ENCODE results near the gene STPG3.
A peak's percentile ranks its signal among the peaks of the same experiment; 100 is the strongest.
"Not testable (repeated sequence)": the region's sequence is repeated elsewhere in the genome, so short reads cannot be mapped to it uniquely, and the experiment has no call there.

Gene STPG3

DNA sequence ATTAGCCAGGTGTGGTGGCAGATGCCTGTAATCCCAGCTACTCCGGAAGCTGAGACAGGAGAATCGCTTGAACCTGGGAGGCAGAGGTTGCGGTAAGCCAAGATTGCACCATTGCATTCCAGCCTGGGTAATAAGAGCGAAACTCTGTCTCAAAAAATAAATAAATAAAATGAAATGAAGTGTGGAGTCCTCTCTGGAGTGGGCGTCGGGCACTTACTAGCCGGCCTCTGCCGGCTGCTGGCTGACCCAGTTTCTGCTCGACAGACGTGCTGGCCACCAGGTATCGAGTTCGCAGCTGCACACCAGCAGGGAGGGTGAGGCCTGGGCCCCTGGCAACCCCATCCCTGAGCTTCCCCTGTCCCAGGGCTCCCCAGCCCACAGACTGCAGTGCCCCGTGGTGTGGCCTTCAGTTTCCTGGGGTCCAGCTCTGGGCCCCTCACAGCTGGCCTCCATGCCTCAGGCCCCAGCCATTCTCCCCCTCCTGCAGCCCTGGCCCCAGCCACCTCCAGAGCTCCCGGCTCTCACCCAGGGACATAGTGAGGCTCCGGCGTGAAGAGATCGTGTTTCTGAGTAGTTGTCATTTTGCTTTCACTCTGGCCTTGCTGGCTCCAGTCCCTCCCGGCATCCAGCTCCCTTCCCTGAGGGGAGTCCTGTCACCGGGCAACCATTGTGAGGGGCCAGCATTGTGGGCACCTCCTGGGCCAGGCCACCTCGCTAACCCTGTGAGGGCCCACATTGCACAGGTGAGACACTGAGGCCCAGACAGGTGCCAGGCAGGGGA, 3.8 kb upstream of the STPG3 start:
- DNase-seq = no peak

DNA sequence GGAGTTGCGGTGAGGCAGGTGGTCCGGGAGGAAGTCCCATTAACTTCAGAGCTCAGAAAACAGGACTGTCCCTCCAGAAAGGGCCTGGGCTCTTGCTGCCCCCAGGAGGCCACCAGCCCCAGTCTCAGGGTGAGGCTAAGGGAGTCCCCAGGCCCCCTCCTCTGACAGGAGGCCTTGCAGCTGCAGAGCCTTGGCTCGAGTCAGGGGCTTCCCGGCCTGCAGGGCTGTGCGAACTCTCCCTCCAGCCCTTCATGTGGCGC, 3.2 kb upstream of the STPG3 start:
- DNase-seq = no peak

DNA sequence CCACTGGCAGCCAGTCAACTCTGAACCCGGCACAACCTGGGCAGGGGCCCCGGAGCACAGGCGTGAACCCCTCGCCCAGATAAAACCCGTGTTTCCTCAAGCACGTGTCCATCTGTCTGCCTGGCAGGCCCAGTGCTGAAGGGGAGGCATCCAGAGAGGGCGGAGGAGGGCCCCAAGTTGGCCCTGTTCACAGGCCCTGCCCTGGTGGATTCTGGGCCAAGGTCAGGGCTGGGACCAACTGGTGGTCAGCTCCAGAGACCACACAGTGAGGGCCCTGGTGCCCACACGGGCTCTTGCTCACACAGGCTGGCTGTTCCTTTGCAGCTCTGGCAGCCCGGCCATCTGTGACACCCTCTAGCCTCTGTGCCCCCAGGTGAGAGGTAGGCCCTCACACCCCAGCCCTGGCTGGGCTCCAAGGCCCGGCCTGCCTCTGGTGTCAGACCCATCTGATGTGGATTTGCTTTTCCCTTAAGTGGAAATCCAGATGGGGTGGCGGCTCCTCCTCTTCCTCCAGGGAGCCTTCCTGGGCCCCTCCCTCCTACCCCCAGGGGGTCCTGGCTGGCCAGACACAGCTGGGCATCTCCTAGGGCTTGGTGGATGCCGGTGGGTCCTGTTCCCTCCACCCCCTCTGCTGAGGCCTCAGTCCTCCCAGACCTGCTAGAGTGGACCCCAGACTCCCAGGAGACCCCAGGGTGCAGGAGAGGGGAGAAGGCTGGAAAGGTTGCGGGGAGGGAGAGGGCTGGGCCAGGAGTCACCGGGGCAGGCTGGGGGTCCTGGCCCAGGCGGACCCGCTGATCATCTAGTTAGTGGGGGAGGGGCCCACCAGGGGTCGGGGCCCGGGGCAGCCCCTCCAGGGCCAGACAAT, 525 bp upstream of the STPG3 start:
- no peak for DNase-seq

DNA sequence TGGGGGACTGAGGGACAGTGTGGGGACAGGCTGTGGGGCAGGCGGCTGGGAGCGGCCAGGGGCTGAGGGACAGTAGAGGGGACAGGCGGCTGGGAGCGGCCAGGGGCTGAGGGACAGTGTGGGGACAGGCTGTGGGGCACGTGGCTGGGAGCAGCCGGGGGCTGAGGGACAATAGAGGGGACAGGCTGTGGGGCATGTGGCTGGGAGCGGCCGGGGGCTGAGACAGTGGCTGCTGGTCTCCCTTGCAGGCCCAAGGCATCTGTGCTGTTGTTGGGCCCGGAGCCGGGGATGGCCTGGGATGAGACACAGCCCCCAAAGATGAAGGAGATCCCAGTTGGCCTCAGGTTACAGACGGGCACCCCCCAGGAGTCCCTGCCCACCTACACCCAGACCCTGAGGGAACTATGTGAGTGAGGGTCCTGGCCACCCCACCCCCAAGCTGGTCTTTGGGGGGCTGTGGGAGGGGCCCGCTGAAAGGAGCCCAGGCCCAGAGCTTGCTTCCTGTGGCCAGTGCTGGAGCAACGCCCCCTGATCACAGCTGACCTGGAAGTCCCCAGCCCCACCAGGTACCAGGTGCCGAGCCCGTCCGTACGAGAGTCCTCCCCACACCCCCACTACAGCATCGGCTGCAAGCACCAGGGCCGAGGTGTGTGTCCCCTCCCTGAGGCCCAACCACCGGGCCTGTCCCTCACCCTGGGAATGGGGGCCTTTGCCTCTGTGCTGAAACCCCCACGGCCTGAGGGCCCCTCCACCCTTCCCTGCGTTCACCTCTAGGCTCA, 593 bp downstream of the STPG3 start:
- no peak for DNase-seq

DNA sequence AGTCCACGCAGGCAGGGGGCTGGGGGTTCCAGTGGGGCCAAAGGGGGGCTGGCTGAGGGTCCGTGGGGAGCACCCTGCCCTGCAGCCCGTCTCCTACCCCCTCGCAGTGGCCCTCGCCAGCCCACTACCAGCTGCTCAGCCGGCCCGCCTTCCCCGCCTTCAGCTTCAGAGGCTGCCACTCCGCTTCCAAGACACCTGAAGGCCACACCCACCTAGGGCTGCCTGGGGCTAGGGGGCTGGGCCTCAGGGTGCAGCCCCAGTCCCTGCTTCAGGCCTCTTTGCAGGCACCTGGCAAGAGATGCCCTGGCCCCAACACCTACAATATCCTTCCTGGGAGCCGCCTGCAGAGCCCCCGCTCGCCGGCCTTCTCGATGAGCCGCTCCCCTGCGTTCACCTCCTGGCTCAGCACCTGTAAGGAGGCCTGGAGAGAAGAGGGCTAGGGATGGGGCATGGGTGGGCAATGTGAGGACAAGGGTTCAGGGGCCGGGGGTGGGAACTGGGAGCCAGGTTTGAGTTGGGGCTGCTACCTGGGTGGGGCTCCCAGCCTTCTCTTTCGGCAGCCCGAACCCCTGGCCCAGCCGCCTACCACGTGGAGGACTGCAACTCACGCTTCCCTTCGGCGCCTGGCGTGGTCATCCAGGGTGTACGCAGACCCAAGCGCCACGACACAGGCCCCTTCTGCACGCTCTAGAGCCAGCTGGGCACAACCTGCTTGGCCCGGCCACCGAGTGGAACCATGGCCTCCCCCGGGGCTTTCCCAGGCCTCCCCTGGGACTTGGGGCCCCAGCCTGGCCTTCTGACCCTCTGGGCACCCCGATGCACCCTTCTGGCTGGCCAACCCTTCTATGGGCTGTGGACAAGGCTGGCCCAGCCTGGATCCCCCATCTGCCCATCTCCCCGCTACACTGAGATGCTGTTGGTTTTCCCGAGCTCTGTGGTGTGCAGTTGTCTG, 1.7 kb downstream of the STPG3 start:
- no peak for DNase-seq

DNA sequence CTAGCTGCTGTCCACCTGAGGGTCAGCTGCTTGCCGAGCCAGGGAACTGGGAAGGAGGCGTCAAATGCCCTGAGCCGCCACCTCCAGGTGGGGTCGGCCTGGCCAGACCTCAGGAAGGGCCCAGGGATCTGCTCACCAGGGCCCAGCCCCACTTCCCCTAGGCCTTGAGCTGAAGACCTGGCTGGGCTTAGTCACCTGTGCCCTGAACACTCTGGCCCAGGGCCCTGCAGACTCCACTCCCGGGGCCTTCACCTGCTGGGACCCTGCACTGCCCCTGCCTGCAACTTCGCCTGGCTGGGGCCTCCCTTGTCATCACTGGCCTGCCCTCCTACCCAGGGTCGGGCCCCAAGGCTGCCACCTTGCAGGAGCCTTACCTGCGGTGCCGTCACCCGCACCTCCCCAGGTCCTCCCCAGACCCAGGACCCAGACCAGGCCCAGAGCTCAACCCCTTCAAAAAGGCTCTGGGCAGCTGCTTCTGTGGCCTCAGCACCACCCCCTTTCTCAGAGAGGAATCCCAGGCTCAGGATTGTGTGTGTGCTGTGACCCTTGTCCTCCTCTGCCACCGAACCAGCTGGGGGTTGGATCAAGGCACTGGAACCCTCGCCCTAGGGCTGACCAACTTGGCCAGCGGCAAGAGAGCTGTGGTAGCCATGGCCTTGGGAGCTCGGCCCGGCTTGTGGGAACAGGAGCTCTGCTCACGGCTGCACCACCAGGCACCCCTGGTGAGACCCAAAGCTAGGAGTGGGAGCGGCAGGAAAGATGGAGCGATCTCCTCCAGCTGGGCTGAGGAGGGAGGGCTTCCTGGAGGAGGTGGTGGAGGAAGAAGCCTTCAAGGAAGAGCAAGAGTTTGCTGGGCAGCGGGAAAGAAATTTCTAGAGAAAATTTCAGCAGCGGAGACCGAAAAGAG, 2.9 kb downstream of the STPG3 start:
- DNase-seq = no peak

DNA sequence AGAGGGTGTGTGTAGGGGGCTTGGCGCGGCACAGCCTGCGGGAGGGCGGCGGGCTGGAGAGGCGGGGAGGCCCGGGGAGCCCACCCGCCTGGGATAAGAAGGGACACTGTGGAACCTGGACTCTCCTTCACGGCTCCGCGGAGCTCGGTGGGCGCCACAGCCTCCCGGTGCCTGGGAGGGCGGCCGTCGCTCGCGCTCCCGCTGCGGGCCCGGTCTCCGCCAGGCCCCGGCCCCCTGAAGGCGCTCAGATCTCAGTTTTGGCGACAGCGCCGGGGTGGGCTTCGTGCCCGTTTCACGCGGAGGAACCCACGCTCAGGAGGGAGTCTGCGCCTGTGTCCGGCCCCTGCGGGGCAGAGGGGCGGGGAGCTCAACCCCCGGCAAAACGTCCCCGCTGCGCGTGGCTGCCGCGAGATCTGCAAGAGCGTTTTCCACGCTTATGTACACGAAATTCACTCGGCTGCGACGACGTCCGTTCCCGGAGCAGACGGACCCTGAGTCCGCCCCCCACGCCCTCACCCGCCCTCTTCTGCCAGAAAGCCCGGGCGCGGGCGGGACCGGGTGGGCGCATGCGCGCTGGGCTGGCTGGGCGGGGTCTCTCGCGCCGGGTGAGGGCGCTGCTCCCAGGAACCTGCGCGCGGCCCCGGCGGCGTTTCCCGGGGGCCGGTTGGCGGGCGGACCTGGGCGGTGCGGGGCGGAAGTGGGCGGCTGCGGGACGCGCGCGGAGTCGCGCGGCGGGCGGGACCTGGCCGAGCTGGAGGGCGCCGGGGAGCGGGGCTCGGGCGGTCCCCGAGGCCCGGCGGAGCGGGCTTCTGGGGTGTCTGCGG, 3.8 kb downstream of the STPG3 start, which contains the start of gene NELFB:
NELFB (plus strand) TSS at position 704 of the 824 bp plus-strand sequence.
- DNase-seq = peak; percentile 98

DNA sequence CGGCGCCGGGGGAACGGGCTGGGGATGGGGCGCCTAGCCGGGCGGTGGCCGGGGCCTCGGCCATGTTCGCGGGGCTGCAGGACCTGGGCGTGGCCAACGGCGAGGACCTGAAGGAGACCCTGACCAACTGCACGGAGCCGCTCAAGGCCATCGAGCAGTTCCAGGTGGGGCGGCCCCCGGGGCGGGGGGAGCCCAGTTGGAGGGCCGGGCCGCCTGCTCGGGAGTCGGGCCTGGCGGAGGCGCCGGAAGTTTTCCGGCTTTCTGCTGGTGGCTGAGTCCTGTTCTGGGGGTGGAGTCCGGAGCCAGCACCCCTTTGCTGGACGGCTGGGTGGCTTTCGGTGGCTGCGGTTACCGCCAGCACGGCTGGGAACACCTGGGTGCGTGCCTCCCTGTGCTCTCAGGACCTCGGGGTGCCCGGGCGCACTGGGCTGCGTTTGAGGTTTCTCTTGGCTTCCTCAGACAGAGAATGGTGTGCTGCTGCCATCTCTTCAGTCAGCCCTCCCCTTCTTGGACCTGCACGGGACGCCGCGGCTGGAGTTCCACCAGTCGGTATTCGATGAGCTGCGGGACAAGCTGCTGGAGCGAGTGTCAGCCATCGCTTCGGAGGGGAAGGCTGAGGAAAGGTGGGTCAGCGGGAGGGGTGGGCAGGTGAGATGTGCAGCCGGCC, 4.5 kb downstream of the STPG3 start:
- no peak for DNase-seq

DNA sequence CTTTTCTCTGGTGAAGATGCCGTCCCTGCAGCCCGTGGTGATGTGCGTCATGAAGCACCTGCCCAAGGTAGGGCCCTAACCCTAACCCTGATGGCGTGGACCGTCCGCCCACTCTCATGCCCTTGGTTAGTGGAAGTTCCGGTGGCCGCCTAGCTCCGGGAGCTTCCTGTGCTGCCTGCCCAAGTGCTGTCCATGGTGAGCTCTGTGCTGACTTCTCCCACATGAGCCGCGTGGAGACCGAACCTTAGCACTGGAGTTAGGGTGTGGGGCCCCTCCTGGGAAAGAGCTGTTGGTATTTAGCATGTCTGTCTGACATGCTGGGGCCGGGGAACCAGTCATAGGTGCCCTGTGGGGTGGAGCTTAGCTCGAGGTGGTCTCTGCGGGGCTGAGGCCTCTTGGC, 5.3 kb downstream of the STPG3 start:
- no peak for DNase-seq

DNA sequence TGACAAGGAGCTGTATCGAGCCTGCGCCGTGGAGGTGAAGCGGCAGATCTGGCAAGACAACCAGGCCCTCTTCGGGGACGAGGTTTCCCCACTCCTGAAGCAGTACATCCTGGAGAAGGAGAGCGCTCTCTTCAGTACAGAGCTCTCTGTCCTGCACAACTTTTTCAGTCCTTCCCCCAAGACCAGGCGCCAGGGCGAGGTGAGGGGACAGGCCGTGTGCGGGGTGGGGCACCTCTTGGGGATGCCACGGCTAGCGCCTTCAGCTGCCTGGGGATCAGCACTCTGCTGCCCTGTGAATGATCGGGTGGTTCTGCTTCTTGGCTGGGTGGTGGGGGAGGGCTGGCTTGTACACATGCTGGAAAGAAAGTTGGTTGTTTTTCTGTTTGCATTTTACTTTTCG, 5.8 kb downstream of the STPG3 start:
- no peak for DNase-seq

DNA sequence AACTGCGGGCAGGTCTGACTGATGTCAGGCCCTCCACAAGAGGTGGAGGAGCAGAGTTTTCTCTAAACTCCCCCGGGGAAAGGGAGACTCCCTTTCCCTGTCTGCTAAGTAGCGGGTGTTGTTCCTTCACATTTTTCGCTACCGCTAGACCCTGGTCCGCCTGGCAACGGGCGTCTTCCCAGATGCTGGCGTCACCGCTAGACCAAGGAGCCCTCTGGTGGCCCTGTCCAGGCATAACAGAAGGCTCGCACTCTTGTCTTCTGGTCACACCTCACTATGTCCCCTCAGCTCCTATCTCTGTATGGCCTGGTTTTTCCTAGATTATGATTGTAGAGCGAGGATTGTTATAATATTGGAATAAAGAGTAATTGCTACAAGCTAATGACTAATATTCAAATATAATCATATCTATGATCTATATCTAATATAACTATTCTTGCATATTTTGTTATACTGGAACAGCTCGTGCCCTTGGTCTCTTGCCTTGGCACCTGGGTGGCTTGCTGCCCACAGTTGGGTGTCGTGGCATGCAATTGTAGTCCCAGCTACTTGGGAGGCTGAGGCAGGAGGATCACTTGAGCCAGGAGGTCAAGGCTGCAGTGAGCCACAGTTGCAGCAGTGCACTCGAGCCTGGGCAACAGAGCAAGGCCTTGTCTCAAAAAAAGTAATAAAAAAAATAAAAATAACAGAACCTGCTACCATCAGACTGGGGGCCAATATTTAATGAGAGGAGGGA, 11.3 kb downstream of the STPG3 start:
- DNase-seq = not testable (repeated sequence)

DNA sequence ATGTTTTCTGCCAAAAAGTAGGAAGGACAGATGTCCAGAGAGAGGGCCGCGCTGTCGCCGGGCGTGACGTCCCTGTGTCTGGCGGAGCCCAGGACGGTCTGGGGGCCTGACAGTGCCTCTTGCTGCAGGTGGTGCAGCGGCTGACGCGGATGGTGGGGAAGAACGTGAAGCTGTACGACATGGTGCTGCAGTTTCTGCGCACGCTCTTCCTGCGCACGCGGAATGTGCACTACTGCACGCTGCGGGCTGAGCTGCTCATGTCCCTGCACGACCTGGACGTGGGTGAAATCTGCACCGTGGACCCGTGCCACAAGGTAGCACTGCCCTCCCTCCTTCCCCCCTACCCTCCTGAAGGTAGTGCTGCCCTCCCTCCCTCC, 11.8 kb downstream of the STPG3 start:
- no peak for DNase-seq

DNA sequence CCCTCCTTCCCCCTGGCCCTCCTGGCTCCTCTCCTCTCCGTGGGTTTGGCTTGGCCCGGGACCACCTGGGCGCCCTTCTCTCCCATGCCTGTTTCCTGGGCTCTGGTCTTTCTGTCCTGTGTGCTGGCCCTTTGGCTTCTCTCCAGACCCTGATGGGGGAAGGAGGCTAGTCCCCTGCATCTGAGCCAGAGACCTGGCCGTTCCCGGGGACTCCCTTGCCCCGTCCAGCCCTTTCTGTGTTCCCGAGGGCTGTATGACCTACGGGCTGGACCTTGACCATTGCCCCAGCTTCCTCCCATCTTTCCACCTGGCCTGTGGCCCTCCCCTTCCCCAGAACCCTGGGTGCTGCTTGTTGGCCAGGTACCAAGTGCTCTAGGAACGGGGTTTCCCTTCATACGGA, 12.4 kb downstream of the STPG3 start:
- DNase-seq = no peak

DNA sequence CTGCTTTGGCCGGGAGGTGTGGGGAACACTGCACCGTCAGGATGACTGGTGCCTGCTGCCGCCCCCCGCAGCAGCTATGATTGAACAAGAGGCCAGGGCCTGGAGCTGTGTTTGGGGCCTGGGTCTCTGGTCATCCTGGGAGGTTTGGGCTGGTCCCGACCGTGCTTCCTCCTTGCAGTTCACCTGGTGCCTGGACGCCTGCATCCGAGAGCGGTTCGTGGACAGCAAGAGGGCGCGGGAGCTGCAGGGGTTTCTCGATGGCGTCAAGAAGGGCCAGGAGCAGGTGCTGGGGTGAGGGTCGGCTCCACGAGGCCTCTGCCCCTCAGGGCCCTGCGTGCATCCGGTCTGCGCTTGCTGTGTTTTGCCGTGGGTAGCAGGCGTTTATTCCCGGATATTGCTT, 13.0 kb downstream of the STPG3 start:
- no peak for DNase-seq

DNA sequence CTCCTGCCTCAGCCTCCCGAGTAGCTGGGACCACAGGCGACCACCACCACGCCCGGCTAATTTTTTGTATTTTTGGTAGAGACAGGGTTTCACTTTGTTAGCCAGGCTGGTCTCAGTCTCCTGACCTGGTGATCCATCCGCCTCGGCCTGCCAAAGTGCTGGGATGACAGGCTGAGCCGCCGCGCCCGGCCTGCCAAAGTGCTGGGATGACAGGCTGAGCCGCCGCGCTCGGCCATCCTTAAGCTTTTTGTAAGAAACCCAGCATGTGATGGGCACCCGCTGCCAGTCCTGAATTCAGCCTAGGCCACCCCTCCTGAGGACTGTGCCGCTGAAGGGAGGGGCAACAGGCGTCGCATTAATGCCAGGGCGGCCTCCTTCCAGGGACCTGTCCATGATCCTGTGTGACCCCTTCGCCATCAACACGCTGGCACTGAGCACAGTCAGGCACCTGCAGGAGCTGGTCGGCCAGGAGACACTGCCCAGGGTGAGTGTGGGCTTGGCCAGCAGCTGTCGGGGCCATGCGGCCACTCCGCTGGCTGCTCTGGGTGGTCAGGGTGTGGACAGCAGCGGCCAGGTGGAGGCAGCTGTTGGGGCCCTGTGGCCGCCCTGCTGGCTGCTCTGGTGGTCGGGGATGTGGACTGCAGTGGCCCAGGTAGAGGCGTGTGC, 14.5 kb downstream of the STPG3 start:
- no peak for DNase-seq

DNA sequence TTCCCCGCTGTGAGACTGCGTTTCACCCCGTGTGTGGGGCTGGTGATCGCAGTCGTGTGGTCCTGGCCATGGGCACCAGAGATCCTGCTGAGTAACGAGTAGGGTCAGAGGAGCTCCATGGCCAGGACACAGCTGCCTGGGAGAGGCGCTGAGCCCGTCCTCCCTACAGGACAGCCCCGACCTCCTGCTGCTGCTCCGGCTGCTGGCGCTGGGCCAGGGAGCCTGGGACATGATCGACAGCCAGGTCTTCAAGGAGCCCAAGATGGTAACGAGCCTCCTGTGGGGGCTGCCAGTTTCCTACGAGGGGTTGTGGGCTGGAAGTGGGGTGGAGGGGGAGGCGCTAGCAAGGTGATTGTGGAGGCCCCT, 15.1 kb downstream of the STPG3 start:
- DNase-seq = no peak

DNA sequence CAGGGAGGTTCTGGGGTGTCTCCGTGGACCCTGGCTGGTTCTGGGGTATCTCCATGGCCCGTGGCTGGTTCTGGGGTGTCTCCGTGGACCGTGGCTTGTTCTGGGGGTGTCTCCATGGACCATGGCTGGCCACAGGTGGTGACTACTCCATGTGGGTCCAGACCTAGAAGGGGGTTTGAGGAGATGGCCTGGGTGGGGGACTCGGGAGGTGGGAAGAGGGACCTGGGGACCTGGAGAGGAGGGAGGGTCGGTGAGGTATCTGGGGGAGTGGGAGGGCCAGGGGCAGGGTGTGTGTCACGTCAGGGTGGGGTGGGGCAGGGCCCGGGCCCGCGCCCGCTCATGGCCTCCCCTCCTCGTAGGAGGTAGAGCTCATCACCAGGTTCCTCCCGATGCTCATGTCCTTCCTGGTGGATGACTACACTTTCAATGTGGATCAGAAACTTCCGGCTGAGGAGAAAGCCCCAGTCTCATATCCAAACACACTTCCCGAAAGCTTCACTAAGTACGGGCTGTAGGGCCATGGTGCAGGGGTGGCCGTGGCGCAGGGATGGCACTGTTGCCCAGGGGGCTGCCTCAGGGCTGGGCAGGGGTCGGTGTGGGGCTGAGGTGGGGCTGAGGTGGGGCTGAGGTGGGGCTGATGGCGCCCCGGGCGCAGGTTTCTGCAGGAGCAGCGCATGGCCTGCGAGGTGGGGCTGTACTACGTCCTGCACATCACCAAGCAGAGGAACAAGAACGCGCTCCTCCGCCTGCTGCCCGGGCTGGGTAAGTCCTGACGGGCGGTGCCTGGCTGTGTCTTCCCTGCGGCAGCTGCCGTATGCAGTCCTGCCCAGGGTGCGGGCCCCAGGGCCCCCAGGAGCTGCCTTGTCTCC, 15.7 kb downstream of the STPG3 start:
- DNase-seq = no peak

DNA sequence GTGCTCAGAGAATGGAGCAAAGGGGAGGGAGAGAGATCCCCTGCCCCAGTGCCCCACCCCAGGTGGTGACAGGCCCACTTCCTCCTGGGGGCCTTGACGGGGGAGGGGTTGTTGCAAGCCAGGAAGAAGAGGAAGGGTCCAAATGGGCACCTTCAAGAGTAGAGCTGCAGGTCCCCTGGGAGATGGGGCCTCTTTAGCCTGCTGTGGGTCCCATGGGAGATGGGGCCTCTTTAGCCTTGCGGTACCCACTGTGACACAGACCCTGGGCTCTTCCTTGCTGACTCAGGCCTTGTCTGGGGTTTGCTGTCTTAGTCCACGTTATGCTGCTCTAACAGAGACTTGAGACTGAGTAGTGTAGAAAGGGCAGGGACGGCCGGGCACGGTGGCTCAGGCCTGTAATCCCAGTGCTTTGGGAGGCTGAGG, 16.9 kb downstream of the STPG3 start:
- DNase-seq = no peak
